ENCODE measurements around the gene CADM4. TPM values are rescaled to one million over a fixed set of nuclear protein-coding genes. Genes with fewer than 3 reads are reported as not detected.
"Not testable (repeated sequence)": the region's sequence is repeated elsewhere in the genome, so short reads cannot be mapped to it uniquely, and the experiment has no call there.

Gene CADM4
- total and polyA plus RNA-seq, 10 donors = 0.89 to 4.7 (median 2.0) TPM

DNA sequence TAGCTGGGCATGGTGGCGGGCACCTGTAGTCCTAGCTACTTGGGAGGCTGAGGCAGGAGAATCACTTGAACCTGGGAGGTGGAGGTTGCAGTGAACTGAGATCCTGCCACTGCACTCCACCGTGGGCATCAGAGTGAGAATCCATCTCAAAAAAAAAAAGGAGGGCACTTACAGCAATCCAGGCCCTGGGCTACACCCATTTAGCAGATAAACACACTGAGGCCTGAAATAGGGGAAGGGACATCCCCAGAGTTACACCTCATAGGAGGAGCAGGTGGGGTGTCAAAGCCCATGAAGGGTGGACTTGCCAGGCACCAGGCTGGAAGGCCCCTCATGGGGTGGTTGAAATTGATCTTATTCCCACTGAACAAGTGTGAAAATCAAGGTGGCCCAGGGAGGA is 44.3 kb upstream of the CADM4 start:
- Histone ChIP-seq H3K36me3 (no peaks in the 10 kb centered on the region), H3K27me3 (replicated peaks in 1 of 7) (no peaks in the 10 kb centered on the region), H3K9me3 (no peaks in the 10 kb centered on the region), H3K4me3 (no peak overlapping the region), H3K27ac (peak overlapping the region in 3 of 8 donors; percentile 56 to 68 (median 59)), H3K4me1 (peaks cover 0 to 22% (median 0%) of the 10 kb centered on the region in 6 donors)
- intact Hi-C loops (cut with DNase I; ENCODE audit: low total_unique reads) = no loop called here
- 47 to 95% (median 69%) methylated on average over 2 of the region's 2 CpGs for WGBS, 5 donors
- no peak for DNase-seq
- TF ChIP-seq POLR2AphosphoS5 (IDR thresholded peaks at IDR 0.05) (no peak), POLR2A (IDR thresholded peaks at IDR 0.05) (no peak)
- TF ChIP-seq, protein P1, sequence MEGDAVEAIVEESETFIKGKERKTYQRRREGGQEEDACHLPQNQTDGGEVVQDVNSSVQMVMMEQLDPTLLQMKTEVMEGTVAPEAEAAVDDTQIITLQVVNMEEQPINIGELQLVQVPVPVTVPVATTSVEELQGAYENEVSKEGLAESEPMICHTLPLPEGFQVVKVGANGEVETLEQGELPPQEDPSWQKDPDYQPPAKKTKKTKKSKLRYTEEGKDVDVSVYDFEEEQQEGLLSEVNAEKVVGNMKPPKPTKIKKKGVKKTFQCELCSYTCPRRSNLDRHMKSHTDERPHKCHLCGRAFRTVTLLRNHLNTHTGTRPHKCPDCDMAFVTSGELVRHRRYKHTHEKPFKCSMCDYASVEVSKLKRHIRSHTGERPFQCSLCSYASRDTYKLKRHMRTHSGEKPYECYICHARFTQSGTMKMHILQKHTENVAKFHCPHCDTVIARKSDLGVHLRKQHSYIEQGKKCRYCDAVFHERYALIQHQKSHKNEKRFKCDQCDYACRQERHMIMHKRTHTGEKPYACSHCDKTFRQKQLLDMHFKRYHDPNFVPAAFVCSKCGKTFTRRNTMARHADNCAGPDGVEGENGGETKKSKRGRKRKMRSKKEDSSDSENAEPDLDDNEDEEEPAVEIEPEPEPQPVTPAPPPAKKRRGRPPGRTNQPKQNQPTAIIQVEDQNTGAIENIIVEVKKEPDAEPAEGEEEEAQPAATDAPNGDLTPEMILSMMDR (IDR thresholded peaks at IDR 0.05 in 8 of 11, conservative IDR thresholded peaks at IDR 0.05 in 3 of 11) = no peak

DNA sequence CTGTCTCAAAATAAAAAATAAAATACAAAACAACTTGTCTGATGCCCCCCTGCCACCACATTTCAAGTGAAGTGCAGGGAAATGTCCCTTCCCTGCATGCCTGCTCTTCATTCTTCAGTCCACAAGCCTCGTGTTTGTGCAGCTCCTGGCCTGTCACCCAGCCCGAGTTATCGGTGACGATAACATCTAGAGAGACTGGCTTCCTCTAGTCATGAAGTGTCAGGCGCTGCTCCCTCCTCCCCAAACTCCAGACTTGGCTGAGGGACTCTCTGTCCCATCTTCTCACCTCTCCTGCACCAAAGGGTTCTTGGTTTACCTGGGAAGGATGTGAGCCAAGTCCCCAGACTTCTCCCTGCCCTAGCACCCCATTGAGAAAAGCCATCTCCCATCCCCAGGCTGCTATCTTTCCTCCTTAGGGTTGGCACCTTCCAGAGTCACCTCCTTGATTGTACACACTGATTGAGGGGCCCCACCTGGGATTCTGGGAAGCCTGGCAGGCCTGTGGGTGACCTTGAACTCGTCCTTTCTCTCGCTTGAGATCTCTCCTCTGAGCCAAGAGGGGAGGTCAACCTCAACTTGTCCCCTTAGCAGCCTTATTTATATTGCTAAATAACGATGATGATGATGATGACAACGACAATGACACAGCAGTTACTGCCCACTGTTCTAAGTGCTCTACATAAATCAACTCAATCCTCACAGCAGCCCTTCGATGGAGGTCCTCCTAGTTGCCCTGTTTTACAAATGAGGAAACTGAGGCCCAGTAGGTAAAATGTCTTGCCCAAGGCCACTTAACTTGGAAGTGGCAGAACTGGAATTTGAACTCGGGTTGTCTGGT is 43.4 kb upstream of the CADM4 start:
- WGBS, 5 donors = 50 to 79% (median 58%) methylated on average over 11 of the region's 11 CpGs
- Histone ChIP-seq H3K9me3 (no peaks in the 10 kb centered on the region), H3K4me1 (peaks cover 0 to 18% (median 0%) of the 10 kb centered on the region in 6 donors), H3K4me3 (no peak overlapping the region), H3K27ac (peak overlapping the region in 2 of 8 donors; percentile 56 to 68), H3K36me3 (no peaks in the 10 kb centered on the region), H3K27me3 (replicated peaks in 1 of 7) (no peaks in the 10 kb centered on the region)
- TF ChIP-seq POLR2AphosphoS5 (IDR thresholded peaks at IDR 0.05) = no peak
- TF ChIP-seq, protein P1 (IDR thresholded peaks at IDR 0.05 in 8 of 11, conservative IDR thresholded peaks at IDR 0.05 in 3 of 11) = no peak
- TF ChIP-seq POLR2A (IDR thresholded peaks at IDR 0.05) = no peak
- intact Hi-C loops (cut with DNase I; ENCODE audit: low total_unique reads) = no loop called here
- DNase-seq = no peak

DNA sequence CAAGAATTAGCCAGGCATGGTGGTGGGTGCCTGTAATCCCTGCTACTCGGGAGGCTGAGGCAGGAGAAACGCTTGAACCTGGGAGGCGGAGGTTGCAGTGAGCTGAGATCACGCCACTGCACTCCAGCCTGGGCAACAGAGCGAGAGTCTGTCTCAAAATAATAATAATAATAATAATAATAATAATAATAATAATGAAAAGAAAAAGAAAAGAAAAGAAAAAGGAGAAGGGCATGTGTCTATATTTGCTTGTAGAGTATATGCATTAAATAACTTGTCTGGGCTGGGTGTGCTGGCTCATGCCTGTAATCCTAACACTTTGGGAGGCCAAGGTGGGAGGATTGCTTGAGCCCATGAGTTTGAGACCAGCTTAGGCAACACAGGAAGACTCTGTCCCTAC is 42.6 kb upstream of the CADM4 start:
- 87 to 99% (median 89%) methylated on average over 5 of the region's 5 CpGs for WGBS, 5 donors
- H3K9me3 ChIP-seq; H3K36me3 ChIP-seq; H3K4me3 ChIP-seq; H3K27me3 ChIP-seq (replicated peaks in 1 of 7); intact Hi-C loops (cut with DNase I; ENCODE audit: low total_unique reads); DNase-seq: not testable (repeated sequence)
- Histone ChIP-seq H3K27ac (peak overlapping the region in 1 of 8 donors; percentile 34), H3K4me1 (peaks cover 0 to 12% (median 0%) of the 10 kb centered on the region in 6 donors)

DNA sequence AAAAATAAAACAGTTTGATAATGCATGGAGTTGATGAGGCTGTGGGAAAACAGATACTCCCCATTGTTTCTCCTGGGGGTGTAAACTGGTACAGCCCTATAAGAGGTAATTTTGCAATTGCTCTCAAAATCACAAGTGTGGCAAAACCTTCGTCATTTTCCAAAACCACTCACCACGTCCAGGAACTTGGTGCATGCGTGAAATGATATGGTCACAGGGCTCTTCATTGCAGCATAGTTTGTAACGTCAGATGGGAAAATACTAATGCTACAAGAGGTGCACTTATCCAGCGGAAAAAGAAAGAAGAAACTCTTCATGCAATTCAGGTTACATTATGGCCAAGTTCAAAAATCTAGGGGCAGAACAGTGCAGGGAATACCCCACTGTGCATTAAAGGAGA is 42.2 kb upstream of the CADM4 start:
- Histone ChIP-seq H3K9me3 (no peaks in the 10 kb centered on the region), H3K36me3 (no peaks in the 10 kb centered on the region), H3K27ac (peak overlapping the region in 1 of 8 donors; percentile 34), H3K4me3 (no peak overlapping the region), H3K4me1 (peaks cover 0 to 12% (median 0%) of the 10 kb centered on the region in 6 donors), H3K27me3 (replicated peaks in 1 of 7) (no peaks in the 10 kb centered on the region)
- TF ChIP-seq, protein P1 (IDR thresholded peaks at IDR 0.05 in 8 of 11, conservative IDR thresholded peaks at IDR 0.05 in 3 of 11) = no peak
- TF ChIP-seq POLR2AphosphoS5 (IDR thresholded peaks at IDR 0.05) = peak in 1 of 3 donors; percentile 14
- DNase-seq = no peak
- intact Hi-C loops (cut with DNase I; ENCODE audit: low total_unique reads) = no loop called here
- 52 to 73% (median 65%) methylated on average over 5 of the region's 5 CpGs for WGBS, 5 donors
